ENCODE measurements around the gene OTUD3. TPM values are rescaled to one million over a fixed set of nuclear protein-coding genes. Genes with fewer than 3 reads are reported as not detected.

The OTUD3 gene
- total and polyA plus RNA-seq, 9 of the 15 experiments (the other 6 are each of a cell fraction or from before 2014, with no cell fraction given): 2.0 to 16.6 (median 11.0) TPM

DNA sequence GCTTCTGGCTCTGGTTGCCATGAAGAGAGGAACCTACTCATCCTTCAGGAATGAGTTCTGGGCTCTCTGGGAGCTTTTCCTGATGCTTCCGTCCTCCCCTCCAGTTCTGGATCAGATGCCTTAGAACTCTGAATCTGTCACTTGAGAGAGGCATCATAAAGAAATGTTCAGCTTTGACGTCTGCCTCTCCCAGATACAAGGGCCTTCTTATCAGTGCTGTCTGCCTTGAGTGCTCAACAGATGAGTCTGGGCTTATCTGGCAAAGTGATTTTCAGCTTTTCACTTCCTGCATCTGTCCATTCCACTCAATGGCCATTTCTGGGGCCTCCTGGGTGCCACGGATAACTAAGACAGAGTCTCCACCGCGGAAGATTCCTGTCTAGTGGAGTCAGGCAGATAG, 12.3 kb upstream of the OTUD3 start (continued):
- no peak; the same call in 1 of the 2 replicates for TF ChIP-seq REST (IDR thresholded peaks at IDR 0.05; ENCODE audit: borderline replicate concordance)
- TF ChIP-seq REST (CRISPR knock-in tag; IDR thresholded peaks at IDR 0.05; ENCODE audit: low read depth): no peak
- no peak for TF ChIP-seq ZBTB1 (CRISPR knock-in tag; IDR thresholded peaks at IDR 0.05; ENCODE audit: borderline replicate concordance, low read depth)
- TF ChIP-seq, protein P1, sequence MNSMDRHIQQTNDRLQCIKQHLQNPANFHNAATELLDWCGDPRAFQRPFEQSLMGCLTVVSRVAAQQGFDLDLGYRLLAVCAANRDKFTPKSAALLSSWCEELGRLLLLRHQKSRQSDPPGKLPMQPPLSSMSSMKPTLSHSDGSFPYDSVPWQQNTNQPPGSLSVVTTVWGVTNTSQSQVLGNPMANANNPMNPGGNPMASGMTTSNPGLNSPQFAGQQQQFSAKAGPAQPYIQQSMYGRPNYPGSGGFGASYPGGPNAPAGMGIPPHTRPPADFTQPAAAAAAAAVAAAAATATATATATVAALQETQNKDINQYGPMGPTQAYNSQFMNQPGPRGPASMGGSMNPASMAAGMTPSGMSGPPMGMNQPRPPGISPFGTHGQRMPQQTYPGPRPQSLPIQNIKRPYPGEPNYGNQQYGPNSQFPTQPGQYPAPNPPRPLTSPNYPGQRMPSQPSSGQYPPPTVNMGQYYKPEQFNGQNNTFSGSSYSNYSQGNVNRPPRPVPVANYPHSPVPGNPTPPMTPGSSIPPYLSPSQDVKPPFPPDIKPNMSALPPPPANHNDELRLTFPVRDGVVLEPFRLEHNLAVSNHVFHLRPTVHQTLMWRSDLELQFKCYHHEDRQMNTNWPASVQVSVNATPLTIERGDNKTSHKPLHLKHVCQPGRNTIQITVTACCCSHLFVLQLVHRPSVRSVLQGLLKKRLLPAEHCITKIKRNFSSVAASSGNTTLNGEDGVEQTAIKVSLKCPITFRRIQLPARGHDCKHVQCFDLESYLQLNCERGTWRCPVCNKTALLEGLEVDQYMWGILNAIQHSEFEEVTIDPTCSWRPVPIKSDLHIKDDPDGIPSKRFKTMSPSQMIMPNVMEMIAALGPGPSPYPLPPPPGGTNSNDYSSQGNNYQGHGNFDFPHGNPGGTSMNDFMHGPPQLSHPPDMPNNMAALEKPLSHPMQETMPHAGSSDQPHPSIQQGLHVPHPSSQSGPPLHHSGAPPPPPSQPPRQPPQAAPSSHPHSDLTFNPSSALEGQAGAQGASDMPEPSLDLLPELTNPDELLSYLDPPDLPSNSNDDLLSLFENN (IDR thresholded peaks at IDR 0.05; ENCODE audit: low read depth in 2 of 2, low read length in 2 of 2): peak in 1 of 2 experiments; percentile 98; a peak in 2 of 4 replicates
- TF ChIP-seq, protein P2, sequence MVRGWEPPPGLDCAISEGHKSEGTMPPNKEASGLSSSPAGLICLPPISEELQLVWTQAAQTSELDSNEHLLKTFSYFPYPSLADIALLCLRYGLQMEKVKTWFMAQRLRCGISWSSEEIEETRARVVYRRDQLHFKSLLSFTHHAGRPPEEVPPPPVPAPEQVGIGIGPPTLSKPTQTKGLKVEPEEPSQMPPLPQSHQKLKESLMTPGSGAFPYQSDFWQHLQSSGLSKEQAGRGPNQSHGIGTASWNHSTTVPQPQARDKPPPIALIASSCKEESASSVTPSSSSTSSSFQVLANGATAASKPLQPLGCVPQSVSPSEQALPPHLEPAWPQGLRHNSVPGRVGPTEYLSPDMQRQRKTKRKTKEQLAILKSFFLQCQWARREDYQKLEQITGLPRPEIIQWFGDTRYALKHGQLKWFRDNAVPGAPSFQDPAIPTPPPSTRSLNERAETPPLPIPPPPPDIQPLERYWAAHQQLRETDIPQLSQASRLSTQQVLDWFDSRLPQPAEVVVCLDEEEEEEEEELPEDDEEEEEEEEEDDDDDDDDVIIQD (CRISPR knock-in tag; IDR thresholded peaks at IDR 0.05): no peak
- peak; percentile 81; the same call in 1 of the 2 replicates for TF ChIP-seq GATAD2B (IDR thresholded peaks at IDR 0.05; ENCODE audit: borderline replicate concordance)
- no peak for TF ChIP-seq TBP (optimal IDR thresholded peaks at IDR 0.05; ENCODE audit: low read depth, low read length)
- no peak for TF ChIP-seq CEBPG (CRISPR knock-in tag; IDR thresholded peaks at IDR 0.05)
- TF ChIP-seq CEBPG (tag; conservative IDR thresholded peaks at IDR 0.05 in 1 of 2, IDR thresholded peaks at IDR 0.05 in 1 of 2): no peak
- no peak for TF ChIP-seq DIDO1 (tag; IDR thresholded peaks at IDR 0.05; ENCODE audit: low read depth)
- peak; percentile 54 for TF ChIP-seq MAFG (tag; conservative IDR thresholded peaks at IDR 0.05)
- no peak for TF ChIP-seq BRD9 (IDR thresholded peaks at IDR 0.05; ENCODE audit: low read depth, partially characterized antibody)
- TF ChIP-seq ZNF41 (CRISPR knock-in tag; conservative IDR thresholded peaks at IDR 0.05): peak; percentile 53; the same call in 1 of the 2 replicates
- TF ChIP-seq ESRRB (CRISPR knock-in tag; IDR thresholded peaks at IDR 0.05; ENCODE audit: borderline replicate concordance): no peak
- no peak for TF ChIP-seq NFE2L1 (tag; IDR thresholded peaks at IDR 0.05; ENCODE audit: borderline replicate concordance, low read depth)
